ENCODE results near the gene VSIG10.

Gene VSIG10

GRCh38 chr12:118058227-118058626 lies 45.6 kb downstream of the VSIG10 start:
- no peak for DNase-seq

GRCh38 chr12:118055865-118056773 lies 47.7 kb downstream of the VSIG10 start:
- no peak for DNase-seq

DNA sequence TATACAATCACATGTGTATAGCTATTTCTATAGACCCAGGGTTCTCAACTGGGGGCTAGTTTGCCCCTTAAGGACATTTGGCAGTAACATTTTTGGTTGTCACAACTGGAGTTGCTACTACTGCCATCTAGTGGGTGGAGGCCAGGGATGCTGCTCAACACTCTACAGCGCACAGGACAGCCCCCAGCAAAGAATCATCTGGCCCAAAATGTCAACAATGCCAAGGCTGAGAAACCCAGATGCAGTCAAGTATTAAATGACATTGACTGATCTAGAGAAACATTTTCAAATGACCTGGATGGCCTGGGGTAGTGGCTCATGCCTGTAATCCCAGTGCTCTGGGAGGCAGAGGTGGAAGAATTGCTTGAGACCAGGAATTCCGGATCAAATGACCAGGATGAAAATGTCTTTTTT lies 48.7 kb downstream of the VSIG10 start:
- peak; percentile 40 for DNase-seq

- DNase-seq: no peak
These were observed 50.5 kb downstream of the VSIG10 start for GRCh38 chr12:118053071-118053985.

DNA sequence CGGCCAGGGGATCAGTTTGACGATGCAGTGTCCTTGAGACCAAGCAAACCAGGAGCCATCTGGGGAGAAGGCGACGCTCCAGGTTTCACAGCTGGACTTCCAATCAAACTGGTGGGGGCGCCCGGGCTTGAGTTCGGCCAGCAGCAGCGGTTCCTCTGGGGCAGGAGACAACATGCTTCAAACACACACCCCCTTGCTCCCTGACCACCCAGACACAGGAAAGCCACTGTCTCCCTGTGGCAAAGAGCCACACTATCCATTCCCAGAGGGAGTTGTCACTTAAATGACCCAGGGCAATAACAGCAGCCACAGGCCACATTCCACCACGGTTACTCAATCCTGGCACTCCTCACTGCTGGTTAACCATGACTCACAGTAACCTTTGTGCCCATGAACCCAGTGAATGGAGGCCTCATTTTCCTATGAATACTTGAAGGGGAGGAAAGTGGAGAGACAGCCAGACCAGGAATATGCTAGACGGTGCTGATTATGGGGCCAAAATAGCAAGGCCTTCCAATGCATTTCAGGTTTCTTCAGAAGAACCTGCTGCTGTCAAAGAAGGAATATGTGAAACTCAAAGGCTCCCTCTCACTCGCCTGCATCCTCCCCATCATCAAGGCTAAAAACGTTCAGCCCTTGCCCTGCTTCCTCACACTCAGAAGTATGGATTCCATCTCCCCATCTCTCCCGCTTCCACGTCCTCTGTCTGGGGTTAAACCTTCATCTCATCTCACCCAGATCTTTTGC lies 51.3 kb downstream of the VSIG10 start:
- no peak for DNase-seq

GRCh38 chr12:118050972-118051910 lies 52.6 kb downstream of the VSIG10 start:
- no peak for DNase-seq

- no peak for DNase-seq
These were observed 57.4 kb downstream of the VSIG10 start for GRCh38 chr12:118046430-118046829.

- no peak for DNase-seq
These were observed 59.2 kb downstream of the VSIG10 start for GRCh38 chr12:118044577-118044976.

DNA sequence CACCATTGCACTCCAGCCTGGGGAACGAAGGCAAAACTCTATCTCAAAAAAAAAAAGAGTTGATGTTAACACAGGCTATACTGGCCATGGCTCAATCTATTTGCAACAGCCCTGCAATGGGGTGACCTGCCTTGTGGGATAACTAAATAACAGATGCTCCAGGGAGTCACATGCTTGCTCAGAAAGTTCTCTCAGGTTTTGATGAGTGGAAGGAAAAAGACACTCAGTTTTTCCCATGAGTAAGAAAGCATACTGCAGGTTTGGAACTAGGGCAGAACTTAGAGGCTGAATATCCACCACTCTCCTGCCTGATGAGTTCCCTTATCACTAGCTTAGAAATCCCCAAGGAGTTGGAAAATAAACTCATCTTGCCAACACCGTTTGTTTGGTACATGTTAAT lies 59.7 kb downstream of the VSIG10 start:
- DNase-seq: no peak

GRCh38 chr12:118042091-118042490 lies 61.7 kb downstream of the VSIG10 start:
- DNase-seq: no peak

- DNase-seq: no peak
These were observed 65.7 kb downstream of the VSIG10 start for GRCh38 chr12:118038137-118038536.

- DNase-seq: no peak
These were observed 67.0 kb downstream of the VSIG10 start for GRCh38 chr12:118036672-118037411.

DNA sequence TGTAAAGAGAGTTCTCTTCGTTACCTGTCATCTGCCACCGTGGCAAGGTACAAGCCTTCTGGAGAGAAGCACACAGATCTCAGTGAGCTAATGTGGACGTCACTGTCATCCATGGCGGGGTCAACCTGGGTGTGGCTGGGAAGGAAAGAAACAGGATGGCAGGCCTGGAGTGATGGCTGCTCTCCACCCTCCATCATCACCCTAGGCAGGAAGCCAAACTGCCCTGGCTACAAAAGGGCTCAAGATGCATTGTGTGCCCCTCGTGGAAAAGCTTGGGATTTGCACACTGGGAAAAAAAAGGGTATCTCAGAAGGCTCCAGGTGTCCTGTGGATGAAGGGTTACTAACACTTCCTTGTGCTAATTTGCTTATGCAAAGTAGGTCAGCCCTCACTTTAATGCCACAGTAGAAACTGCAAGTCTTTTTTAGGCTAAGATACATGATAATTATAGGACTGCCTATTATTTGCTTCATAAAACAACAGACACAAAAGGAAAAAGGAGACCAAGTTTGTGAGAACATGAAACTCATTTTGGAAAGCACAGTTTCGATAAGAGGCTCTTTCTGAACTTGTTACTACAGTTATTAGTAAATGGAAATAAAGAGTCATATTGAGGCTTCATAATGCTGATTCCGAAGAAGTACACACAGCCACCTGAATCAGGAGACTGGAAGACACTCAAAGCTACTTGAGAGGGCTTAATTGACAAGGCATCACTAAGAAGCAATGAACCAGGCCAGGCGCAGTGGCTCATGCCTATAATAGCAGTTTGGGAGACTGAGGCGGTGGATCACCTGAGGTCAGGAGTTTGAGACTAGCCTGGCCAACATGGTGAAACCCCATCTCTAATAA lies 68.4 kb downstream of the VSIG10 start:
- no peak for DNase-seq

GRCh38 chr12:118034429-118035189 lies 69.2 kb downstream of the VSIG10 start:
- DNase-seq: no peak

DNA sequence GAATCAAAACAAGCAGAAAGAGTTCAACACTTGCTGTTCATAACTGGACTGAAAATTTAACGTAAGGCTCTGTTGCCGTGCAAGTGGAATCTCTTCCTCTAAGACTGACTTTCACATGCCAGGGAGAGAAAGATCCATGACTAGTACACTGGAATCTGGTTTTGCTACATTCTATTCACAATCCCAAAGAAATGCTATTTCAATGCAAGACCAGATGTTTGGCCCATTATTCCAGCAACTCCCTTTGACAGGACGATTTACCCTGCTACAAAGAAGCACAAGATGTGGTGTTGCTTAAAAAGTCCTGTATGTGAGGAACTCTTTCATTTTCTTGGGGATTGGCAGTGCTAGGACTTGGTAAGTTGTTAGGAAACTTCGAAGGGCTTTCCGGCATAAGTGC lies 69.9 kb downstream of the VSIG10 start:
- no peak for DNase-seq

DNA sequence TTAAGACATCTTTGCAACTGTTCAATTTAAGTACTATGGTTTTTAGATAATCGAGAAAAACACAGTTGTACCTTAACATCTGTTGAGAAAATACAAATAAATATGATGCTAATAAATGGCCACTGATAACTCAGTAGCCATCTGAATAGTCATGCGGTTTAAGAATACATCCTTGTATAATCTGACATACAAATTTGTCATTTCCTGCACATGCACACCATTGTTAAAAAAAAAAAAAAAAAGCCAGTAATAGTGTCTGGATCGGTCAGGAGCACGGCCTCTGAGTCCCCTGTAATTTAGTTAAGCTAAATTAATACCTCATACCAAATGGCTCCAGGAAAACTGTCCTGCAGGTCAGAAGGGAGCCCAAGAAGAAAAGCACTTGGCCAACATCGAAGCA lies 70.5 kb downstream of the VSIG10 start:
- DNase-seq: no peak

- DNase-seq: no peak
These were observed 71.6 kb downstream of the VSIG10 start for GRCh38 chr12:118032188-118032587.

- no peak for DNase-seq
These were observed 74.6 kb downstream of the VSIG10 start for GRCh38 chr12:118029166-118029565.

DNA sequence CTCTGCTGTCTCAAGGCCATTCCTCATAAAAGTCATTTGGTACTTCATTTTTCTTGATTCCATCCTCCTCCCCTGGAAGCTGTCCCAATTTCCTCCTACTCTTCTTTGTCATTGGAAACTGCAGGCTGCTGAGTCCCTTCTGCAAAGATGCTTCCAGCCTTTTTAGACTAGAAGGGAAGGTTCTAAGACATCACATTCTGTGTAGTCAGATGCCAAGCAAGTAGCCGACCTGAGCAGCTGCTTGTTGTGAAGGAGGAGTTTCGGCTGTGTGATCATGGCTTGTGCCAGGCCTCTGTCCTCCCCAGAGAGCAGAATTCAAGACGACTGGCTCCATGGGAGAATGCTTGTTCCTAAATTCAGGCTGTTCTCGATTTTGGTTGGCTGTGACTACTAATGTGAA lies 78.6 kb downstream of the VSIG10 start:
- no peak for DNase-seq
